ENCODE measurements around the gene DOCK3.

DNA sequence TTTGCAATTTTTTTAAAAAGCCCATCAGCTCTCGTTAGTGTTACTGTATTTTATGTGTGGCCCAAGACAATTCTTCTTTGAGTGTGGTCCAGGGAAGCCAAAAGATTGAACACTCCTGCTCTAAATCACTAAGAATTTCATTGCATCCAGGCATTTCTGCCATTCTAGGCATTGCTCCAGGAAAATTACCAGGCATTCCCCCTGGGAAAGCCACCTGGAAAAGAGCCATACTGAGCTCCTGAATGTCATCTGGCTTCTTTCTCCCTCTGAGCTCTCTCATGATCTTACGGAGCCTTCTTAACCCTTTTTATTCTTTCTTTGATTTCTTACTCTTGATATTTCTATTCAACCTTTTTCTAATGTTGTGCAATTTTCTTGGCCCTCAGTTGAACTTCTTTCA, 202.2 kb downstream of the DOCK3 start:
- TF ChIP-seq, protein P1, sequence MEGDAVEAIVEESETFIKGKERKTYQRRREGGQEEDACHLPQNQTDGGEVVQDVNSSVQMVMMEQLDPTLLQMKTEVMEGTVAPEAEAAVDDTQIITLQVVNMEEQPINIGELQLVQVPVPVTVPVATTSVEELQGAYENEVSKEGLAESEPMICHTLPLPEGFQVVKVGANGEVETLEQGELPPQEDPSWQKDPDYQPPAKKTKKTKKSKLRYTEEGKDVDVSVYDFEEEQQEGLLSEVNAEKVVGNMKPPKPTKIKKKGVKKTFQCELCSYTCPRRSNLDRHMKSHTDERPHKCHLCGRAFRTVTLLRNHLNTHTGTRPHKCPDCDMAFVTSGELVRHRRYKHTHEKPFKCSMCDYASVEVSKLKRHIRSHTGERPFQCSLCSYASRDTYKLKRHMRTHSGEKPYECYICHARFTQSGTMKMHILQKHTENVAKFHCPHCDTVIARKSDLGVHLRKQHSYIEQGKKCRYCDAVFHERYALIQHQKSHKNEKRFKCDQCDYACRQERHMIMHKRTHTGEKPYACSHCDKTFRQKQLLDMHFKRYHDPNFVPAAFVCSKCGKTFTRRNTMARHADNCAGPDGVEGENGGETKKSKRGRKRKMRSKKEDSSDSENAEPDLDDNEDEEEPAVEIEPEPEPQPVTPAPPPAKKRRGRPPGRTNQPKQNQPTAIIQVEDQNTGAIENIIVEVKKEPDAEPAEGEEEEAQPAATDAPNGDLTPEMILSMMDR (IDR thresholded peaks at IDR 0.05; ENCODE audit: low read depth, low read length, poor library complexity, severe bottlenecking): no peak
- TF ChIP-seq EZH2phosphoT487 (IDR thresholded peaks at IDR 0.05; ENCODE audit: borderline replicate concordance, low read length): no peak

All from DOHH2 (cell line).